ENCODE measurements around the gene DTX2.
"Not testable (repeated sequence)": the region's sequence is repeated elsewhere in the genome, so short reads cannot be mapped to it uniquely, and the experiment has no call there.

The DTX2 gene

GRCh38 chr7:76513817-76514799 lies 52.6 kb downstream of the DTX2 start:
- no peak for FAIRE-seq

GRCh38 chr7:76514926-76515771 lies 53.6 kb downstream of the DTX2 start:
- FAIRE-seq: no peak

GRCh38 chr7:76515999-76516443 lies 54.5 kb downstream of the DTX2 start:
- no peak for FAIRE-seq

- not testable (repeated sequence) for FAIRE-seq
These were observed 55.4 kb downstream of the DTX2 start for GRCh38 chr7:76516932-76517331.

GRCh38 chr7:76526183-76526582 lies 64.7 kb downstream of the DTX2 start:
- FAIRE-seq: not testable (repeated sequence)

- not testable (repeated sequence) for FAIRE-seq
These were observed 70.1 kb downstream of the DTX2 start for GRCh38 chr7:76531643-76532042.

- not testable (repeated sequence) for FAIRE-seq
These were observed 81.7 kb downstream of the DTX2 start, which contains the start of gene SPDYE16 for GRCh38 chr7:76543197-76543596. SPDYE16 (minus strand) TSS chr7:76543297; CDS start chr7:76541459, 1,838 bp downstream.

GRCh38 chr7:76549025-76549854 lies 87.7 kb downstream of the DTX2 start:
- not testable (repeated sequence) for FAIRE-seq

- not testable (repeated sequence) for FAIRE-seq
These were observed 88.3 kb downstream of the DTX2 start for GRCh38 chr7:76549855-76550248.

GRCh38 chr7:76551992-76552391 lies 90.5 kb downstream of the DTX2 start:
- FAIRE-seq: not testable (repeated sequence)
